HEK293T (cell line): ENCODE results near the gene ZNF501.

ENCODE experiments used
- ARNT ChIP-seq: fragments of 450-650 bp; IDR thresholded peaks from 2 replicates; pipeline ENCODE4 v1.6.1; 2017; ENCODE audit warnings: mild to moderate bottlenecking
- BHLHE40 ChIP-seq: fragments of 450-650 bp; IDR thresholded peaks from 2 replicates; pipeline ENCODE4 v1.6.1; 2016; ENCODE audit warnings: mild to moderate bottlenecking, moderate library complexity, borderline replicate concordance
- LEF1 ChIP-seq: fragments of 450-650 bp; IDR thresholded peaks from 2 replicates; pipeline ENCODE4 v1.6.1; 2017; ENCODE audit warnings: mild to moderate bottlenecking, borderline replicate concordance
- SP1 ChIP-seq: fragments of 450-650 bp; IDR thresholded peaks from 2 replicates; pipeline ENCODE4 v1.6.1; 2017
- SUZ12 ChIP-seq: fragments of 450-650 bp; IDR thresholded peaks from 2 replicates; pipeline ENCODE4 v1.6.1; 2016; ENCODE audit warnings: mild to moderate bottlenecking

DNA sequence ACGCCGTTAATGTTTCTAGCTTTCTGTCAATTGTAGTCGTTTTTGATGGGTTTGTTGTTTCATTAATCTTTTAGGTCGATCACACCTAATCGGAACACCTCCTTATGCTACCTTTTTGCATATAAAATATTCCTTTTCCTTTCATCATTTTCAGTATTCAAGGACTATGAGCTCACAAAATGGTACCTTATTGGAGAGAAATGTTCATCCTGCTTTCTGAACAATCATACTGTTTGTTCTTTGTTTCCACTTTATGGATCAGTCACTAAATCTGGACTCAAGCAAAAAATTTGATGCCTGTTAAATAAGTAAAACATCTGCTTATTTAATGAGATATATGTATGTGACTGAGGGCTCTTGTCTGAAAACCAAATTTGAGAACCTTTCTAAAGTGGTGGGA lies 33.3 kb downstream of the ZNF501 start:
- TF ChIP-seq ARNT (no peak), SUZ12 (no peak), LEF1 (no peak), SP1 (no peak), BHLHE40 (no peak)
